Activated CD4-positive, alpha-beta T cell treated with anti-CD3 and anti-CD28 coated beads for 48 hours (primary cell): ENCODE data around the gene IL22RA1.
A peak's percentile ranks its signal among the peaks of the same experiment; 100 is the strongest.

Experiments
- DNase-seq: peaks from one replicate; pipeline ENCODE4 v3.0.0-alpha.2; 2020

The IL22RA1 gene

DNA sequence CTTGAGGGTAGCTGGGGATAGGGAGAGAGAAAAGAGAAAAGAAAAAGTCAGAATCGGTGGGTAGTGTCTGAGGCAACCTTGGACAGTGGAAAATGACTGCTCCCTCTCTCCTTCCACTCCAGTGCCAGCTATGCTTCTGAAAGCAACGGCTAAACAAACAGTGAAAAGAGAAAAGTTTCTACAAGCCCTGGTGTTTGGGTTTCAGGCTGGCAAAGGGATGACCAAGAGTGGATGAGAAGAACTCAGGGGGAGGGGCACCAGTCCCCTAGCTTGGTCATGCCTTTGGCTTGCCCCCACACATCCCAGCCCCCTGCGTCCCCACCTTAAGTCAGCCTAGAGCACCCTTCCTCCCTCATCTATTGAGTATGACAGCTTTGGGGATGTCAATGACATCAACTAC is 8.6 kb downstream of the IL22RA1 start:
- DNase-seq = no peak

DNA sequence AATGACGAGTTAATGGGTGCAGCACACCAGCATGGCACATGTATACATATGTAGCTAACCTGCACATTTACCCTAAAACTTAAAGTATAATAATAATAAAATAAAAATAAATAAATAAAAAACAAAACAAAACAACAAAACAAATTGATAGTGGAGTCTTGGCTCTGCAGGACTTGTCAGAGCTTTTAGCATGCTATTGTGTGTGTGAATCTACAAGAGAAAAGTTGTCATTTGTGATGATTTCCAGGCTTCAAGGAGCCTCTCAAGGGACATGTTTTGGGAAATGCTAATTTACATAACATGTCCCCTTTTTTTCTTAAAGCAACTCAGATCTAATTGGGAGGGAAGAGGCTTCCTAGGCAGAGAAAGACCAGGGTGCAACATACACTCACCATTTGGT is 9.1 kb downstream of the IL22RA1 start:
- no peak for DNase-seq

DNA sequence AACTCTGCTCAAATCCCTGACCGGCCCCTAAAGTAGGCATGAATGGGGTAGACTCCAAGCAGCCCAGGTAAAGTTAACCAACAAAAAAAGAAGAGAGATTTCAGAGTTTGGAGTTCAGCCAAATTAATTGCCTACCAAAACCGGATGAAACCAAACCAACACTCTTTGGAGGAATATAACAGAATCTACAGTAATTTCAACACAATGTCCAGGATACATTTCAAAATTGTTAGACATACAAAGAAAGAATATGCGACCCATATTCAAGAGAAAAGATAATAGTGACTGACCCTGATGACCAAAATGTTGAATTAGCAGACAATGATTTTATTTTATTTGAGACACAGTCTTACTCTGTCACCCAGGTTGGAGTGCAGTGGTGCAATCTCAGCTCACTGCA is 12.6 kb downstream of the IL22RA1 start:
- DNase-seq = no peak

DNA sequence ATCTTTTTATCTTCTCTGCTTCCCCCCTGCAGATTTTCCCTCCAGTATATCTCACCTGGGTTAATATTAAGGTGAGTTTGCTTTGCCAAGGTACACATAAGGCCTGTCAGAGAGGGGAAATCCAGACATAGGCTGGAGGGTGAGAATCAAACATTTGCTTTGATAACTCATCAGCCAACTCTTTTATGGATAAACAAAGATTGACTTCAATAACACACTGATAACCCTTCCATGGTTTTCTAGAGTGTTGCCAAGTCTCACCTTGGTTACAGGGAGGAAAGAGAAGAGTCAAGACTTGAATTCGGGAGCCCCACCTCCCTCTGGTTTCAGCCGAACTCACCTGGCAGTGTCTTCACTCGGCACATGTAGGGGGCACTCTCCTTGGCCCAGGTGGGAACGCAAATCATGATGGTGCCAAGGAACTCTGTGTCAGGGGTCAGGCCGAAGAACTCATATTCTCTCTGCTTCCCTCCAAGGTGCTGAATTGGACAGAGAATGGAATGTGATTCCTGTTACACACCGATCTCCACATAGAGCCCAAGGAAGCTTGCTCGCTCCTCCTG is 15.1 kb downstream of the IL22RA1 start:
- no peak for DNase-seq

DNA sequence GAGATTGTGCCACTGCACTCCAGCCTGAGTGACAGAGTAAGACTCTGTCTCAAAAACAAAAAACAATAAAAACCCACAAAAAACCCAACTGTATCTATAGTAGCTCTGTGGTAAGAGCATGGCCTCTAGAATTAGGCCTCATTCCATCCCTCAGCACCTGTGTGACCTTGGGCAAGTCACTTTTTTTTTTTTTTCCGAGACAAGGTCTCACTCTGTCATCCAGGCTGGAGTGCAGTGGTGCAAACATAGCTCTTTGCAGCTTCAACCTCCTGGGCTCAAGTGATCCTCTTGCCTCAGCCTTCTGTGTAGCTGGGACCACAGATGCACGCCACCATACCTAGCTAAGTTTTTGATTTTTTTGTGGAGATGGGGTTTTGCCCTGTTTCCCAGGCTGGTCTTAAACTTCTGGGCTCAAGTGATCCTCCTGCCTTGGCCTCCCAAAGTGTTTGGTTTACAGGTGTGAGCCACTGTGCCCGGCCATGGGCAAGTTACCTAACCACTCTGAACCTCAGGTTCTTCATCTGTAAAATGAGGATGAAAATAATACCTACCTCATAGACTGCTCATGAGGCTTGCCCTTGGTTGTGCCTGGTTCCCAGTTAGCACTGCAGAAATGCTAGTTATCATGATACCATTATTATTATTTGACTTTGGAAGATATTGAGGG is 15.7 kb downstream of the IL22RA1 start:
- DNase-seq = no peak

DNA sequence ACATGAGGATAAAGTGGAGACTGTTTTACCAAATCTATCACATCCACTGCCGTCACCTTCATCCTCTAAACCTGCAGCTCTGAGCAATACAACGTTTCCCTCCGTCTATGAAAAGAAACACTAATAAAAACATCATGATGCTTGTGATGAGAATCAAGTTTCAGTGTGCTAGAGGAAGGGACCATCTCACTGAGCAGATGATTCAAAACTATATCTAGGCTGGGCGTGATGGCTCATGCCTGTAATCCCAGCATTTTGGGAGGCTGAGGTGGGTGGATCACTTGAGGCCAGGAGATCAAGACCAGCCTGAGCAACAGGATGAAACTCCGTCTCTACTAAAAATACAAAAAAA is 16.3 kb downstream of the IL22RA1 start:
- no peak for DNase-seq

DNA sequence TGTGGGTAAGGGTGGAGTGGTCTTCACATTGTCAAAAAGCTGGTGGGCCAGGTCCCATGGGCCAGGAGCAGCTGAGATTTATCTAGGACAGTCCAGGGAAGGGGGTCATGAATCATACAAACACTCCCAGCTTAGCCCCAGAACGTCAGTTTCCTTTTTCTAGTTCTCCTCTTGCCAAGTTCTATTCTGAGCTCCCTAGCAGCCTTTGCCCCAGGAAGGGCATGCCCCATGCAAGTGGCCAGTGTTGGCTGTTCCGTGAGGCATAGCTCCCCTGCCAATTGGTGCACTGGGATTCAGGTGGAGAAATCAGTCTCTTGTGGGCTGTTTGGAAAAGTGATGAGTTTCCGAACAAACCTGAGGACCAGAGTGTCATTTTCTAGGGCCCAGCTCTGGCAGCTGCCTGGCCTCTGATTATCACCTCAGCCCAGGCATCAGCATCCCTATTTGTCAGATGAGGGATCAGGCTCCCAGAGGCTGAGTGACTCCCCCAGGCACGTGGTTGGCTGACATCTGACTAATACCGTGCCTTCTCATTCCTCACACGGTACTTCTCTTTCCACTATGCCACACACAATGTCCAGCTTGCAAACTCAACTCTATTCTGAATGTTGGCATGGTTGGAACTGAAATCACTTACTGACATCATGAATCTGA is 16.8 kb downstream of the IL22RA1 start:
- peak; percentile 9 for DNase-seq

DNA sequence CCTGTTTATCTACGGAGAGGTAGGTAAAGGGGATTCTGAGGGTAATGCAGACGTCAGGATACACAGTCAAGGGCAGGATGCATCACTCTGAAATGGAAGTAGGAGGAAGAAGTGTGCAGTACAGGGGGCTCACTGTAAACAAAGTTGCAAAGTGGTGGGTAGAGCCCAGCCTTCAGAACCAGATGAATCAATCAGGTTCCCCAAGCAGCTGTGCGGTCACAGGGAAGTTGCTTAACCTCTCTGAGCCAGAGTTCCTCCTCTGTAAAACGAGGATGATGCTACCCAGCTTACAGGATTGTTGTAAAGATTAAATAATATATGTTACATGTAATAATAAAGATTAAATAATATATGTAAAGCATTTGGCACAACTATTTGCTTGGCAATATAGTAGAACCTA is 17.5 kb downstream of the IL22RA1 start:
- DNase-seq = no peak

DNA sequence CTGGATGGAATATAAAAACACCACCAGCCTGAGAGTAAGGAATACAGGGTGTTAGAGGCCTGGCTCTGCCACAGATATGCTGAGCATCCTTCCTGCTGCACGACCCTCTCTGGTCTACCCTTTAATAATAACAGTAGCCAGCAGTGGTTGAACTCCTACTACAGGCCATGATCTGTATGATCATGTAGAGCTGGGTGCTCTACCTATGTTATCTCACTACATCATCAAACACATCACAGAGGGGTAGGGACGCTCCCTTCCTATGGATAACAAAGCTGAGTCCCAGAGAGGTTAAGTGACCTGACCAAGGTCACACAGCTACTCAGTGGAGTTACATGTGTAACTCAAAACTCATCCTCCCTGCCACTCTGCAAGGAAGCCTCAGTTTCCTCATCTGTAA is 18.0 kb downstream of the IL22RA1 start:
- no peak for DNase-seq

DNA sequence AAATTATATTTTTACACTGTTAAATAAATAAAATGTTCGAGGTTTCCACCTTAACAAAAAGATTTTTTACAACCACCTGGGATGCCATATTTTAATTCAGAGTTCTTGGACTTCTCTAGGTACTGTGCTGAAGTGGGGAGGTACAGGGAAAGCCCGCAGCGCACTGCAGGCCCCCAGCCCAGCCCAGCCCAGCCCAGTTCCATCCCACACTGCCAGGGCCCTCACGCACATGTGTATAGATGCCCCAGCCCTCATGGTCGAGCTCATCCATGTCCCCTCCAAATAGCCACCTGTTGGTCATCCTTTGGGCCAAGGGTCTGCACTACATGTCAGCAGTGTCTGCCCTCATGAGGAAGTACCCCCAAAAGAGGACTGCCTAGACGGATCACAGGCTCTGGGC is 19.3 kb downstream of the IL22RA1 start:
- DNase-seq = no peak

DNA sequence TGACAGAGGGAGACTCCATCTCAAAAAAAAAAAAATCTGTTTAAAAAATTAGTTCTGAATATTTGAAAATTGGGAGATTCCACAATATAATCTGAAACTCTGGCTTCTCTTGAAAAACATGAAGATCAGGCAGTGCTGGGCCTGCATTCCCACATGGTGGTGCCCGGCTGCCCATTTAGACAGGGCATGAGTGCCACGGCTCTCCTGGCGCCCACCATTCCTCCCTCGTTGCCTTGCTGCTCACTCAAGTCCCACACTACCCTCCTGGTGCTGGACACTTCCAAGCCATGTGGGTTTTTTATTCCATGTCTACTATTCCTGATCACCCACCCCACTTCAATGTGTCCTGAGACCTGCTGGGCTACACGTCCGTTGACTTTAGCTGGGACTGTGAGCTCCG is 20.2 kb downstream of the IL22RA1 start:
- no peak for DNase-seq

DNA sequence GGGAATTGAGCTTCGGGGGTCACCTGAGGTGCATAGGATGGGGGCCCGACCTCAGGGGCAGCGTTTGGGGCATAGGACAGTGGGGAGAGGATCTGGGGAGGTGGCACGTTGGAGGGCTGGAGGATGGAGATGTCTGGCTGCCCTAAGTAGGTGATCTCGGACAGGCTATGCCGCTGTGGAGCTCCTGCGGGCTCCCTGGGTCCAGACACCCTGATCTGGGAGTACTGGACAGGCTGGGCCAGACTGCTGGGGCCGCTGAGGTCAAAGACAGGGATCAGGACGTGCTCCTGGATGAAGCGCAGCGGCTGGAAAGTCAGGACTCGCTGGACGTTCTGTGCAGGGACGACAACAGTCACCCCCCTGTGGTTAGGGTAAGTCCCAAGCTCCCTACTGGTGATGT is 21.5 kb downstream of the IL22RA1 start:
- DNase-seq = no peak

DNA sequence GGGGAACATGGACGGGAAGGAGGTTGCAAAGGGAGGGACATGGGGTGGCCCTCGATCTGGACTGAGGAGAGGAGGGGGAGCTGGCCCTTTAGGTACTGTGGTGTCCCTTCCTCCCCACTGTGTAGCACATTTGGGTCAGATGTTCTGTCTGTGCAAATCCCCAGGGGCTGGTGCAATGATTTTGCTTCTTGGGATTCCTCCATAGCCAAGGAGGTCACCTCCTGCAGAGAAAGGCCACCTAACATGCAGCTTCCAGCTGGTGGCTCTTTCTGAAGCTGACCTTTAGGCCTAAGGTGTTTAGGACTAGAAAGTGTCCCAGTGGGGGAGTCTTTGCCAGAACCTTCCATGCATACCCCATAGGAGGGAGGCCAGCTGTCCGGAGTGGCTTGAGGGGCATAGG is 22.0 kb downstream of the IL22RA1 start:
- no peak for DNase-seq

DNA sequence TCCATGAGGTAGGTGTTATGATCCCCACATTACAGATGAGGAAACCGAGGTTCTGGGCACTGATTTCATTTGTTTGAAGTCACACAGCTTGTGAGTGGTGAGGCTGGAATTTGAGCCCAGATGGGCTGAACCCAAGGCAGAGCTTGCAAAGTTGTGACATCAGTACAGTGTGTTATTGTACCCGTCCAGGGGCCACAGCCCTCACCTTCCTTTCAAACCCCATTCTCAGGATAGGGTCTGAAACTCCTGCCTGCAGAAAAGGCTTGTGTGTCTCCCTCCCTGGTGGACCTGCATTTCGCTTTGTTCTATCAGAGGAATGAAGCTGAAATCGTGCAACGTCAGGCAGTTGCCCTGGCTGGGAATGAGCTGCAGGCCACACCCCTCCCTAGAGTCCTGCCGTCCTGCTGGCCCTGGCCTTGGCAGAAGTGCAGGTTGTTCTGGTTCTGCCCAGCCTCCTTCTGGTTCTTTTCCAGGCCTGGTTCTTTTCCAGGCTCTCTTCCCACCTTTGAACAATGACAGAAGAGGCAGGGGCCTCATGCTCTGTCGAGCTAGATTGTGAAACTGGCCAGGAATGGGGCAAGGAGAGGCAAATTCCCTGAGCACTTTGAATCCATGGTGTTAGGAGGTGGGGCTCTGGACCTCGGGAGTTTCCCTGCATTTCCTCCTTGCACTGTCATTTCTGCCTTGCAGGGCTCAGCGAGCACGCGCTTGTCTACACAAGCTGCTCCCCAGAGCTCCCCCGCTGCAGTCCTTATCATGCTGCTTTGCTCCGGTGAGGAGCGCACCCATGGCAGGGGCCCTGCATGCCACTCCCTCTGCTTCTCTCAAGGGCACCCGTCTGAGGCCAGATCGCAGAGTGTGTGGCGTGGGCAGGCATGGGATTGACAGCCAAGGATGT is 22.8 kb downstream of the IL22RA1 start:
- DNase-seq = no peak

DNA sequence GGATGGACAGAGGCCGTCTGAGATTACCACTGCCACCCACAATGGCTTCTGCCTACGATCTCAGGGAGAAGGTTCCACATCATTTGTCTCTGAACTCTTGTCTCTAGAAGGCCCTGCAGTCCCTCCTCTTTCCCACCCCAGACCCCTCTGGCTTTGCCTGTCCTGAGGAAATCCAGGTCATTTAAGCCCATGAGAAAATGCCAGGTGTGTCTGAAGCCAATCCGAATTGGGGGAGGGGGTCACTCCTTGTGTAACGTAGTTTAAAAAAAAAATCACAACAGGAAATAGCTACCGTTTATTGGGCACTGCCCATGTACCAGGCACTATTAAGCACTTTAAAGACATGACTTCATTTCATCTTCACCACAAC is 23.5 kb downstream of the IL22RA1 start:
- DNase-seq = no peak

DNA sequence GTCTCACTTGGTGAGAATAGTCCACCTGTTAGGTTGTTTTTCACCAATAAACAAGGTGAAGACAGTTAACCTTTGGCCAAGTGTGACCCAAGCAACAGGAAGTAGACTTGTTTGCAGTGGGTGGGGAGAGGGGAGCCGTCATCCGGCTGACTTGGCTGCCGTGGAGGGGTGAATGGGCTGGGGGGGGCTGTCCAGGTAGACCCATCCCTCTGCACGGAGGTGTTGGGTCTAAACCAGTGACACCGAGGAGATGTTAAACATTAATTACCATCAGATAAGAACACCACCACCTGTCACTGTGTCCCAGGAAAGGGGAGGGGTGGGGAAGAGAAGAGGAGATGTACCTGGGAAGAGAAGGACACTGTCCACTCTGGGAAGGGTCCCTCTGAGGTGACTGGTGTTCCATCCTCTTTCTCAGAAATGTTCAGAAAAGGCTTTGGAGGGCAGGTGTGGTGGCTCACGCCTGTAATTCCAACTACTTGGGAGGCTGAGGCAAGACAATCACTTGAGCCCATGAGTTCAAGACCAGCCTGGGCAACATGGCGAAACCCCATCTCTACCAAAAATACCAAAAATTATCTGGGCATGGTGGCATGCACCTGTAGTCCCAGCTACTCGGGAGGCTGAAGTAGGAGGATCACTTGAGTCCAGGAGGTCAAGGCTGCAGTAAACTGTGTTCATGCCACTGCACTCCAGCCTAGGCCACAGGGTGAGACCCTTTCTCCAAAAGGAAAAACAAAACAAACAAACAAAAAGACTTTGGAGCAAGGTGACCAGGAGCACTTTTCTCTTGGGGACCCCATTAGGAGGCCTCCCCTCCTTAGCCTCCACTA is 24.3 kb downstream of the IL22RA1 start:
- no peak for DNase-seq

DNA sequence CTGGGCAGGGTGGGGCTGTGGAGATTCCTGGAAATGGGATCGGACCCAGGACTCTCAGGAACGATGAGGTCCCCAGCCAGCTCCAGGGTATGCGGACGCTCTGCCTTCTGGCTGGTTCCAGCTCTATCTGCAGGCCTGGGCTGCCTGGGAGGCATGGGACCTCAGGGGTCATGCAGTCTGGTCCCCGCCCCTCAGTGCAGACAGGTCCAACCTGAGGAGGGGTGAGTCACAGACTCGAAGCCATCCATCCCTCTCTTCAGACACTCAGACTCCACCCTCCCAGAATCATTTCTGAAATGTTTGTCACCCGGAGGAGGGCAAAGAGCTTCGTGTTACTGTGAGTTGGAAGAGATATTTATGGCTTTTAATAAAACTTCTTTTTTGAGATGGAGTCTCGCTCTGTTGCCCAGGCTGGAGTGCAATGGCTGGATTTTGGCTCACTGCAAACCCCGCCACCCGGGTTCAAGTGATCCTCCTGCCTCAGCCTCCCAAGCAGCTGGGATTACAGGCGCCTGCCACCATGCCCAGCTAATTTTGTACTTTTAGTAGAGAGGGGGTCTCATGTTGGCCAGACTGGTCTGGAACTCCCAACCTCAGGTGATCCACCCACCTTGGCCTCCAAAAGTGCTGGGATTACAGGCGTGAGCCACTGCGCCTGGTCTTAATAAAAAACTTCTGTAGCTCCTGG is 25.1 kb downstream of the IL22RA1 start:
- DNase-seq = no peak

DNA sequence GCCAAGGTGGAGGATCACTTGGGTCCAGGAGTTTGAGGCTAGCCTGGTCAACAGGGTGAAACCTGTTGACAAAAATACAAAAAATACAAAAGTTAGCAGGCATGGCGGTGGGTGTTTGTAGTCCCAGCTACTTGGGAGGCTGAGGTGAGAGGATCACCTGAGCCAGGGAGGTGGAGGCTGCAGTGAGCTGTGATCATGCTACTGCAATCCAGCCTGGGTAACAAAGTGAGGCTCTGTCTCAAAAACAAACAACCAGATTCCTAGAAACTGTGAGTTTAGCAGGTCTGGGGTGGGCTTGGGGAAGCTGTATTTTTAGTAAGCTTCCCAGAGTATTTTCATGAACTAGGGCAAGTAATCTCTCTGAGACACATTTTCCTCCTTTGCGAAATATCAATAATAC is 25.8 kb downstream of the IL22RA1 start:
- DNase-seq = no peak

DNA sequence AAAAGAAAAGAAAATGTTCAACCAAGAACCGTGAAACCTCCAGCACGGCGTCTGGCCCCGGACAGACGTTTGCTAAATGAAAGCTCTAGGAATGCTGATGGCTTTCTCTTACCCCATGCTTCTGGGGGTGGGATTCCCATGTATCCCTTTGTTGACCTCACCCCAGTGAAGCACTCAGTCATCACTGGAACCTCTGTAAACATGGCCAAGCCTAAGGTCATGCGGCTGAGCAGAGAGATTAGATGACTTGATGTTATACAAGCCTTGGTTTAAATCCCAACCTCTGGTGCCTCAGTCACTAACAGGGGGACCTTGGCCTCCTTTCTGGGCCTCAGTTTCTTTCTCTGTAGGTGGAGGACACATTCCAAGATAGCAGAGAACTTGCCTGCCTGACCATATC is 28.2 kb downstream of the IL22RA1 start:
- no peak for DNase-seq

DNA sequence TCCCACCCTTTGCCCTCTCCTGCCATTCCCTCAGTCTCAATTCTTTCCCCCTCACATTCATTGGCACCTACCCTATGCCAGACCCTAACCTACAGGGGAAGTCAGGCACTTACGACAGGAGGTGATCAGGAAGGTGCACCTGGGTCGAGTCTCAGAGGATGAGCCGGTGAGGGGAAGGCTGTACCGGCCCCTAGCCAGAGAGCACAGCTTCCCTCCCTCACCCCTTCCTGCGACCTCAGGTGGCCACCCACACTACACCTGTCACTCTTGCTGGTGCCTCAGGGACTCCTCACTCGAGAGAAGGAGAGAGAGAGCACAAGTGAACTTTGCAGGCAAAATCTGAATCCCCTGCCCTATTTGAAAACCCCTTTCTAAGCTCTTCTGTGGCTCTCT is 29.3 kb downstream of the IL22RA1 start:
- no peak for DNase-seq

DNA sequence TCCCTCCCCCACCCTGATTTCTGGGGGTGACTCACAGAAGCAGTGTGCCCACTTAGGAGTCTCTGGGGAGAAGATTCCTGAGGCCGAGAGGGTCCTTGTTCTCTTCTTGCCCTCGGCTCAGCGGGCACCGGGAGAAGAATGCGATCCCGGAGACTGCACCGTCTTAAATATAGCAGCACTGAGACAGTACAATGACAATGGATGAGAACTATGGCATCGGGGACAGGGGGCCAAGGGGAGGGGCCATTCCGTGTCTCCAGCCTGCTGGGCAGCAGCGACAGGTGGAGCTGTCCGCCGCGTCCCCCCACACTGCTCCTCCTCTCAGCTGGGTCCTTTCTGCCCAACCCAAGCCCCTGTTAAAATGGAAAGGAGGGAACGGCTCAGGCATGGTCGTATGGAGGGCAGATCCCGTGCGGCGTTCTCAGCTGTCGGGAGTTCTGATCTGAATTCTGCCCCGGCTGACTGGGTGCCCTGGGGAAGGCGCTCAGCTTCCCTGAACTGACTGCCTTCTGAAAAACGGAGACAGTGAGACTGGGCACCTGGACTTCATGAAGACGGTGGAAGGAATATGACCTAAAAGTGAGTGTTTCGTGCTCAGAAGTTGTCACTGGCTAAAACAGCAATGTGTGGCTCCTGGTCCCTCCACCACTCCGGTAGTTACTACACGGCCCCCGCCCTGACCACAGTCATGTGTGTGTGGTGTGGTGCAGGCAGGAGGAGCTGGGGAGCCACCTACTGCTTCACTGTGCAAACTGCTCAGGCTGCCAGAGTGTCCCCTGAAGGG is 30.8 kb downstream of the IL22RA1 start, which contains the start of gene MYOM3:
MYOM3 (minus strand) TSS at position 140 of the 784 bp plus-strand sequence. CDS start 3,499 bp downstream, outside the sequence.
- peak; percentile 77 for DNase-seq
